LNCaP clone FGC (cell line): Measurements from ENCODE around the gene FBXO8.
A peak's percentile ranks its signal among the peaks of the same experiment; 100 is the strongest.

Experiments used
- DNase-seq: peaks from one replicate; pipeline ENCODE4 v3.0.0-alpha.2; 2011; ENCODE audit warnings: low read depth
- H3K4me3 ChIP-seq: 2 replicates; pipeline ENCODE4 v1.5.1; 2011; ENCODE audit warnings: mild to moderate bottlenecking, low read depth, low read length, control low read depth
- TF ChIP-seq, protein P1 (sequence below): IDR thresholded peaks from 2 replicates; pipeline ENCODE4 v1.5.1; 2012; ENCODE audit warnings: mild to moderate bottlenecking; ENCODE audit not compliant: control insufficient read depth, insufficient read depth; ENCODE audit errors: extremely low read depth

FBXO8 gene

DNA sequence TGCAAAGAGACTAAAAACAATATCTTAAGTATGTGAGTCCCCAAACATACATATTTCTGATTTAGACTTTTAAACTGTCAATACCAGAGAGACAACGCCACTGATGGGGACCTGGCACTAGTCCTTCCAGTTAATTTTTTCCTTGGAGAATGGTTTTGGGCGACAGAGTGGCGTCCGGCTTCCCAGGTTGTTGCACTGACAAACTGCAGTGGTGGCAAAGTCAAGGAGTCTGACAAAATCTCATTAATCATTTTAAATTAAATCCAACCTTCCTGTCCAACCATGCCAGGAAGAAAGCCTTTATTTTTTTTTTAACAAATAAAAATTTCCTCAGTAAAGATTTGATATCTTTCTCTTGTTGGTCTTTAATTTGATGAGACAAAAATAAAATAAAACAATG is 52.8 kb downstream of the FBXO8 start:
- no peak overlapping the region for H3K4me3 ChIP-seq
- TF ChIP-seq, protein P1, sequence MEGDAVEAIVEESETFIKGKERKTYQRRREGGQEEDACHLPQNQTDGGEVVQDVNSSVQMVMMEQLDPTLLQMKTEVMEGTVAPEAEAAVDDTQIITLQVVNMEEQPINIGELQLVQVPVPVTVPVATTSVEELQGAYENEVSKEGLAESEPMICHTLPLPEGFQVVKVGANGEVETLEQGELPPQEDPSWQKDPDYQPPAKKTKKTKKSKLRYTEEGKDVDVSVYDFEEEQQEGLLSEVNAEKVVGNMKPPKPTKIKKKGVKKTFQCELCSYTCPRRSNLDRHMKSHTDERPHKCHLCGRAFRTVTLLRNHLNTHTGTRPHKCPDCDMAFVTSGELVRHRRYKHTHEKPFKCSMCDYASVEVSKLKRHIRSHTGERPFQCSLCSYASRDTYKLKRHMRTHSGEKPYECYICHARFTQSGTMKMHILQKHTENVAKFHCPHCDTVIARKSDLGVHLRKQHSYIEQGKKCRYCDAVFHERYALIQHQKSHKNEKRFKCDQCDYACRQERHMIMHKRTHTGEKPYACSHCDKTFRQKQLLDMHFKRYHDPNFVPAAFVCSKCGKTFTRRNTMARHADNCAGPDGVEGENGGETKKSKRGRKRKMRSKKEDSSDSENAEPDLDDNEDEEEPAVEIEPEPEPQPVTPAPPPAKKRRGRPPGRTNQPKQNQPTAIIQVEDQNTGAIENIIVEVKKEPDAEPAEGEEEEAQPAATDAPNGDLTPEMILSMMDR = no peak
- DNase-seq = no peak

- TF ChIP-seq, protein P1 = no peak
- DNase-seq = no peak
- H3K4me3 ChIP-seq = no peak overlapping the region
These were observed 53.3 kb downstream of the FBXO8 start for GRCh38 chr4:174230148-174230547.

DNA sequence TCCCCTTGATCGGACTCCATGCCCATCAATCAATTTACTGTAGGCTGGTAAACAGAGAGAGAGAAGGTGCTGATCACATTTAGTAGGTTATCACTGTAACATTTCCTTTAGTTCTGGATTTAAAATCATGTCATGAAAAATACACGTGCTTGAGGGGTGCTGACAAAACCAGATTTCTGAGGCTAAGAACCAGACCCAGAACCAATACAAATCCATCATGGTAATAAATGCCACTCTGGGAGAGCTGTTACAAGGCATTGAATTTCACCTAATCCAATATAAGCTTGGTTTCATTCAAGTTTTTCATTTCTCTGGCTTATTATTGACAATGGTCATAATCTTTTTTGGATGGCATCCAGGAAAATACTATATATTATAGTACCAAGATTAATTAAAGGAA is 54.5 kb downstream of the FBXO8 start:
- TF ChIP-seq, protein P1 = no peak
- H3K4me3 ChIP-seq = no peak overlapping the region
- DNase-seq = no peak

DNA sequence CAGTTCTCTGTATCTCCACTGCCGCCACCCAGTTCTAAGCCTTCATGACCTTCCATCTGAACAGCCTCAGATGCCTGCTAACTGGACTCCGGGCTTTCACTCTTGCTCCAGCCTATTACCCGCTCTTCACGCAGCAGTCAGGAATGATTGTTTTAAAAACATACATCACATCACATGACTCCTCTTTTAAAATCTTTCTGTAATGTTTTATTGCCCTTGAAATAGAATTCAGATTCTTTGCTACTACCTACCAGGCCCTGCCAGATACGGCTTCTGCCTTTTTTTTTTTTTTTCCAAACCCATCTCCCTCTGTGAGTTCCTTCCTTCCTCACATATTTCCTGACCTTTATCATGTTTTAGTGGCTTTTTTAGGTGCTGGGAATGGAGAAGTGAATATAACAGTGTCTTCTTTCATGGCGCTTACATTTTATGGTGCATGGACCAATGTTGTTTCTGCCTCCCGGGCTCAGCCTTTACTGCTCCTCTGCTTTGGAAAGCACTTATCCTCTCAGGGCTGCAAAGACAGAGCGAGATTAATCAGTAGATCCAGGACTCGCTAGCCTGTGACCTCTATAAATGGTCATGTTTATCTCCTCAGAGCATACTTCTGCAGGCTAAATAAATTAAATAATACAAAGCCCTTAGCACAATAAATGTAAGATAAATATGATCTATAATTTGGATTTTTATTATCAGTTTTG is 58.0 kb downstream of the FBXO8 start:
- TF ChIP-seq, protein P1 = no peak
- no peak for DNase-seq
- no peak overlapping the region for H3K4me3 ChIP-seq

GRCh38 chr4:174224550-174224949 is 58.9 kb downstream of the FBXO8 start:
- DNase-seq = no peak
- TF ChIP-seq, protein P1 = no peak
- no peak overlapping the region for H3K4me3 ChIP-seq

DNA sequence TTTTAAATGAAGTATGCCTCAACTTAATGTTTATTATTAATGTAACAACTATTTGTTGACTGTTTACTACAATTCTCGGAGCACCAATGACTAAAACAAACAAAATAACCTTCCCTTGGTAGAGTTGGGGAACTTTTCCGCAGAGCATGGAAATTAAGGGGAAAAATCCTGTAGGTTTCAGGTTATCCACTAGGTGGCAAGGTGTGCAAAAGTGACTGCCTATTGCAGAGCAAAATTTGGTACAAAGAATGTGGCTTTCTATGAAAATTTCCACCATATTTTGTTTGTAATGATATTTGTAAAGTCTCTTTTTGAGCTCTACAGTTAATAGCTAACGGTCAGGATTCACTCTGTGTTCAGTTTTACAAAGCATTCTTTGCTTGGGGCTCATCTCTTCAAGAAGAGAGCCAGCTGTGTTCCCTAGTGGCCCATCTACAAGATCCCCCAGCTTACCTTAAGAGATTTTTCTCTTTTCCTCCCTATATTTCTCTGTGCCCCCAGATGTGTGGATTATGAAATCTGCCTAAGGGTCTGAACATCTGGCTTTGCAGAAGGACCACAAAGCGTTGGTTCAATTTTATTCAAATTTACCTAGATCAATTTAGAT is 61.1 kb downstream of the FBXO8 start:
- H3K4me3 ChIP-seq = no peak overlapping the region
- TF ChIP-seq, protein P1 = peak; percentile 54
- DNase-seq = no peak
